Prostate gland (tissue), 2 donors: ENCODE measurements around the gene CTBS. TPM values are rescaled to one million over a fixed set of nuclear protein-coding genes. Genes with fewer than 3 reads are reported as not detected.

Experiments used
- DNase-seq: peaks from one replicate; pipeline ENCODE4 v3.0.0-alpha.2; 2019; ENCODE audit warnings: low spot score
- H3K27ac ChIP-seq, 2 donors: fragments of 200-600 bp; sonication (generic); 2 replicates each; pipeline ENCODE4 v1.5.1; 2017 to 2019
- H3K27me3 ChIP-seq: fragments of 200-600 bp; sonication (generic); replicated peaks from 2 replicates; pipeline ENCODE4 v1.5.1; 2019; ENCODE audit not compliant: insufficient read depth
- H3K36me3 ChIP-seq, 2 donors: fragments of 200-600 bp; sonication (generic); 1 replicate in 1 of 2; 2 replicates in 1 of 2; pipeline versions ENCODE4 v1.5.1 to v1.8.1; 2017 to 2019
- H3K4me1 ChIP-seq: fragments of 200-600 bp; sonication (generic); replicated peaks from 2 replicates; pipeline ENCODE4 v1.5.1; 2019
- H3K4me3 ChIP-seq, 2 donors: fragments of 200-600 bp; sonication (generic); 2 replicates each; pipeline ENCODE4 v1.5.1; 2017 to 2019
- H3K9me3 ChIP-seq: fragments of 200-600 bp; sonication (generic); 2 replicates; pipeline ENCODE4 v1.5.1; 2017
- POLR2A ChIP-seq: fragments of 450-650 bp; IDR thresholded peaks from one replicate; pipeline ENCODE4 v1.6.1; 2016; ENCODE audit warnings: antibody characterized with exemption, mild to moderate bottlenecking
- POLR2AphosphoS5 ChIP-seq: sonication (generic); formaldehyde crosslinking; IDR thresholded peaks from one replicate; pipeline ENCODE4 v1.6.1; 2017; ENCODE audit warnings: antibody characterized with exemption
- WGBS: methylation state at CpG from one replicate; pipeline ENCODE4 v1.1.5; 2018; 5-methylcytosine and 5-hydroxymethylcytosine counted together
- intact Hi-C: fragments of 100-400 bp; cut with DNase I; formaldehyde crosslinking; loops from one replicate; pipeline ENCODE4 v1.14.2; 2022
- total RNA-seq, 2 donors: library from RNA; depleted of rRNA; stranded (reverse); fragments of >200 nt; gene quantifications; one replicate each; pipeline ENCODE4 v1.1.0, GENCODE V29; 2016
- TF ChIP-seq, protein P1 (sequence below), 4 experiments: fragments of 200-600 bp in 2 of 4; fragments of 450-650 bp in 2 of 4; sonication (generic) in 2 of 4; IDR thresholded peaks; 1 replicate in 3 of 4; 2 replicates in 1 of 4; pipeline ENCODE4 v1.5.1; 2016 to 2019; ENCODE audit warnings: antibody characterized with exemption in 4 of 4, mild to moderate bottlenecking in 2 of 4, moderate library complexity in 2 of 4

CTBS gene
- total RNA-seq, 2 donors from 2014 or later = 15.1 to 45.5 TPM

DNA sequence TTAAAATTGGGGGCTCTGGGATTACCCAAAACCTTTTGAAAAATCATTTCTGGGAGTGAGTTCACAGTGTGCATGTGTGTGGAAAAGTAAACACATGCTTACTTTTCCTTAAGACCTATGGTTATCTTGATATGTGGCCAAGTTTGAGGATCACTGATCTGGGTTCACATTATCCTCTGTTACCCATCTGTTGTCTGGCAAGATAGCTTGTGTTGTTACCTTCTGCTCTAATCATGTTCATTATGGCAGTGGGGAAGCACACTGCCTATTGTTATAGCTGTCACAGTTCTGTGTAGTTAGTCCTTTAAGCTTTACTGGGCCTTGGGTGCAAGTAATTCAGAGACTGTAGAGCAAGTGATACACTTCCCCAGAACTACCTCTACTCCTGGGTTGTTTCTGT, 5.0 kb downstream of the CTBS start:
- H3K27me3 ChIP-seq = no peaks in the 10 kb centered on the region
- intact Hi-C loops = no loop called here
- no peaks in the 10 kb centered on the region for H3K9me3 ChIP-seq
- no peaks in the 10 kb centered on the region for H3K4me1 ChIP-seq
- DNase-seq = no peak
- TF ChIP-seq POLR2AphosphoS5 (no peak), POLR2A (no peak)
- TF ChIP-seq, protein P1, sequence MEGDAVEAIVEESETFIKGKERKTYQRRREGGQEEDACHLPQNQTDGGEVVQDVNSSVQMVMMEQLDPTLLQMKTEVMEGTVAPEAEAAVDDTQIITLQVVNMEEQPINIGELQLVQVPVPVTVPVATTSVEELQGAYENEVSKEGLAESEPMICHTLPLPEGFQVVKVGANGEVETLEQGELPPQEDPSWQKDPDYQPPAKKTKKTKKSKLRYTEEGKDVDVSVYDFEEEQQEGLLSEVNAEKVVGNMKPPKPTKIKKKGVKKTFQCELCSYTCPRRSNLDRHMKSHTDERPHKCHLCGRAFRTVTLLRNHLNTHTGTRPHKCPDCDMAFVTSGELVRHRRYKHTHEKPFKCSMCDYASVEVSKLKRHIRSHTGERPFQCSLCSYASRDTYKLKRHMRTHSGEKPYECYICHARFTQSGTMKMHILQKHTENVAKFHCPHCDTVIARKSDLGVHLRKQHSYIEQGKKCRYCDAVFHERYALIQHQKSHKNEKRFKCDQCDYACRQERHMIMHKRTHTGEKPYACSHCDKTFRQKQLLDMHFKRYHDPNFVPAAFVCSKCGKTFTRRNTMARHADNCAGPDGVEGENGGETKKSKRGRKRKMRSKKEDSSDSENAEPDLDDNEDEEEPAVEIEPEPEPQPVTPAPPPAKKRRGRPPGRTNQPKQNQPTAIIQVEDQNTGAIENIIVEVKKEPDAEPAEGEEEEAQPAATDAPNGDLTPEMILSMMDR (IDR thresholded peaks at IDR 0.05) = no peak
- H3K27ac ChIP-seq = no peak overlapping the region
- H3K36me3 ChIP-seq = no peaks in the 10 kb centered on the region
- H3K4me3 ChIP-seq = no peak overlapping the region

DNA sequence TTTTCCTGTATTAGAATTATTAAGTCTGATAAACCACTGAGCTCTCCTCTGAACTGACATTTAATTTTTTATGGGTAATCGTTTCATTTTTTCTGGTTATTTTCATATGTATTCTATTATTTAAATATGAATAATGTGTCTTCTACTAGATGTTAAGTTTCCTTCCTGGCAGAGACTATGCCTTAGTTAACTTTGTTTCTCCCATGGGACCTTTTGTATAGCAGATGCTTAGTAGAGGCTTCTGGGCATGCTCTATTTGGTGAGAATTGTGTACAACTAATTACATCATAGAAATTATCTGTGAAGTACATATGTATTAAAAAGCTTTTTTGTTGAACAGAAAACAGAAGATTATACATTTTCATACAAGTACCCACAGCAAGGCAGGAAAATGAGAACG, 23.4 kb downstream of the CTBS start:
- Histone ChIP-seq H3K9me3 (no peaks in the 10 kb centered on the region), H3K27me3 (no peaks in the 10 kb centered on the region), H3K4me1 (no peaks in the 10 kb centered on the region), H3K27ac (no peak overlapping the region), H3K36me3 (no peaks in the 10 kb centered on the region), H3K4me3 (no peak overlapping the region)
- DNase-seq = no peak
- WGBS = 80% methylated on average over 2 of the region's 2 CpGs
- intact Hi-C loops = no loop called here
- TF ChIP-seq, protein P1 (IDR thresholded peaks at IDR 0.05) = no peak
- TF ChIP-seq POLR2AphosphoS5 = no peak
- TF ChIP-seq POLR2A = no peak

DNA sequence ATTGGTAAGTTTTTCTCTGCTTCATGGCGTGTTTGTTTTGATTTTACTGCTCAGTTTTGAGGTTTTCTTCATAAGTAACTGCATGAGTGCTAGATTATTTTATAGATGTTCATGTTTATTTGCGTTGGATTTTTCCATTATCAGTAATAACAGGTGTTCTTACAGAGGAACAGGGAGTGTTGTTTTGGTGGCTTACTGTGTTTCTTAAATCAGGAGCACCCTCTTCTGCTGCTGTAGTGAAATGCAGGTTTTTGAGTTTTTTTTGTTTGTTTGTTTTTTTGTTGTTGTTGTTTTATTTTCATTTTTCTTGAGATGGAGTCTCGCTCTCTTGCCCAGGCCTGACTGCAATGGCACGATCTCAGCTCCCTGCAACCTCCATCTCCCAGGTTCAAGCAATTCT, 32.6 kb downstream of the CTBS start:
- no peaks in the 10 kb centered on the region for H3K36me3 ChIP-seq
- H3K27ac ChIP-seq = peak overlapping the region in 1 of 2 donors; percentile 39
- intact Hi-C loops = no loop called here
- H3K9me3 ChIP-seq = no peaks in the 10 kb centered on the region
- WGBS = 81% methylated on average over 4 of the region's 4 CpGs
- TF ChIP-seq POLR2A = no peak
- TF ChIP-seq, protein P1 (IDR thresholded peaks at IDR 0.05) = peak in 2 of 4 experiments; percentile 30 to 31
- H3K27me3 ChIP-seq = no peaks in the 10 kb centered on the region
- H3K4me3 ChIP-seq = no peak overlapping the region
- DNase-seq = no peak
- H3K4me1 ChIP-seq = no peaks in the 10 kb centered on the region

DNA sequence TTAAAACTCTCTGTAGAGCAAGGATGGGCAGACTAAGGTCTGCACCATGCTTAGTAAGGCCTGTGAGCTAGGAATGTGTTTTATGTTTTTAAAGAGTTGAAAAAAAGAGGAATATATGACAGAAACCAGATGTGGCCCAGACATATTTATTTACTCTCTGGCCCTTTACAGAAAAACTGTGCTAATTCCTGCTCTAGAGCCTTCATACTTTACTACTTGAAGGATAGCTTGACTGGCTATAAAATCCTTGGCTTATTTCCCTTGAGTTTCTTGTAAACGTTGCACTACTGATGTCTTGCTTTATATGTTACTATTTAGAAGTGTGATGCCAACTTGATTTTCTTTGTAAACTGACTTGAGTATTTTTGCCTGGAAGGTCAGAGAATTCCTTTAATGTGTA, 33.5 kb downstream of the CTBS start:
- no peaks in the 10 kb centered on the region for H3K4me1 ChIP-seq
- 14% methylated on average over 1 of the region's 1 CpG for WGBS
- TF ChIP-seq POLR2AphosphoS5 = no peak
- no peak for TF ChIP-seq POLR2A
- TF ChIP-seq, protein P1 (IDR thresholded peaks at IDR 0.05) = no peak
- intact Hi-C loops = no loop called here
- H3K36me3 ChIP-seq = no peaks in the 10 kb centered on the region
- DNase-seq = no peak
- no peak overlapping the region for H3K27ac ChIP-seq
- no peak overlapping the region for H3K4me3 ChIP-seq
- H3K27me3 ChIP-seq = no peaks in the 10 kb centered on the region
- H3K9me3 ChIP-seq = no peaks in the 10 kb centered on the region

DNA sequence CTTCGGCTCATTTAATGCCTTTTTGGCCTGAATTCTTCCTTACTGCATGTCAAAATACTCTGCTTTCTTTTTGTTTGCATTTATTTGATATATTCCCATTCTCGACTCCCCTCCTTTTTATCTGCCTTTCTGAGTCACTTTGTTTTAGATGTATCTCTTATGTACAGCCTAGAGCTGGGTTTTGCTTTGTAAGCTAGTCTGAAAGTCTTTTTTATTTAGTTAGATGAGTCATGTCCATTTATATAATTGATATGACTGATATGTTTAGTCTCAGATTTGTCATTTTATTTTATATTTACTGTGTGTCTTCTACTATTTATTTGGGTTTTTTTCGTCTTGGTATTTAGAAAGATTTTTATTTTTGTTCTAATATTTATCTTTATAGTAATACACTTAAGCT, 34.3 kb downstream of the CTBS start:
- H3K4me3 ChIP-seq = no peak overlapping the region
- DNase-seq = no peak
- no peaks in the 10 kb centered on the region for H3K27me3 ChIP-seq
- no peaks in the 10 kb centered on the region for H3K4me1 ChIP-seq
- no peak overlapping the region for H3K27ac ChIP-seq
- H3K9me3 ChIP-seq = no peaks in the 10 kb centered on the region
- WGBS = 61% methylated on average over 3 of the region's 3 CpGs
- intact Hi-C loops = no loop called here
- H3K36me3 ChIP-seq = no peaks in the 10 kb centered on the region
- TF ChIP-seq POLR2AphosphoS5 (no peak), POLR2A (no peak)
- TF ChIP-seq, protein P1 (IDR thresholded peaks at IDR 0.05) = no peak
